Activated CD4-positive, alpha-beta T cell treated with anti-CD3 and anti-CD28 coated beads, Interleukin-2, amount 50 U/mL, for 48 hours (primary cell): ENCODE measurements around the gene RAB17.

Source experiments
- DNase-seq, 2 experiments: peaks; one replicate each; pipeline ENCODE4 v3.0.0-alpha.2; 2020

The RAB17 gene

GRCh38 chr2:237534380-237534779 is 56.2 kb downstream of the RAB17 start:
- DNase-seq = no peak

- no peak for DNase-seq
Observed at GRCh38 chr2:237533668-237534161, 56.8 kb downstream of the RAB17 start.

- no peak for DNase-seq
Observed at GRCh38 chr2:237532160-237532559, 58.4 kb downstream of the RAB17 start.

- DNase-seq = no peak
Observed at GRCh38 chr2:237530472-237531433, 59.8 kb downstream of the RAB17 start.

- DNase-seq = no peak
Observed at GRCh38 chr2:237529452-237530402, 60.8 kb downstream of the RAB17 start.

GRCh38 chr2:237527766-237528165 is 62.8 kb downstream of the RAB17 start:
- no peak for DNase-seq

GRCh38 chr2:237527233-237527632 is 63.3 kb downstream of the RAB17 start:
- DNase-seq = no peak

GRCh38 chr2:237525559-237526157 is 64.9 kb downstream of the RAB17 start:
- DNase-seq = no peak

GRCh38 chr2:237524631-237525030 is 65.9 kb downstream of the RAB17 start:
- no peak for DNase-seq
